Kasumi-1 (cell line): ENCODE data around the gene PAQR5.
"Not testable (repeated sequence)": the region's sequence is repeated elsewhere in the genome, so short reads cannot be mapped to it uniquely, and the experiment has no call there.

ENCODE experiments used
- DNase-seq, 2 experiments: peaks; one replicate each; lab custom pipeline; 2025; lab: John Stamatoyannopoulos, UW

Gene PAQR5

DNA sequence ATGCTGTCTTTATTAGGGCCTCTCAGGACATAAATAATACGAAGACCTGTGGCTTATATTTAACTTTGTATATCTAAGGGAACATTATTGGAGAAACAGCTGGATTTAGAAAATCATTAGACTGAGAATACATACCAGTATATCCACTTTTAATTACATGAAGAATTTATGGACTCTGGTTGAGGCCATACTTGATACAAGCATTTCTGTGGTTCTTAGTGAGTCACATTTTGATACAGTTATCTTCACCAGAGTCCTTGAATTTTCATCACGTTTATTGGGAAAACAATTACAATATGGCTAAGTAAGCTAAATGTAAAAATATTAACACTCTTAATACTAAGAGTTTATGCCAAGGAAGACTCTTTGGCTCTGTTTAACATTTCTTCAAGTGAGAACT is 125.3 kb downstream of the PAQR5 start:
- no peak for DNase-seq

- no peak for DNase-seq
These were observed 126.2 kb downstream of the PAQR5 start for GRCh38 chr15:69424748-69425413.

GRCh38 chr15:69433831-69434230 is 135.1 kb downstream of the PAQR5 start:
- no peak for DNase-seq

DNA sequence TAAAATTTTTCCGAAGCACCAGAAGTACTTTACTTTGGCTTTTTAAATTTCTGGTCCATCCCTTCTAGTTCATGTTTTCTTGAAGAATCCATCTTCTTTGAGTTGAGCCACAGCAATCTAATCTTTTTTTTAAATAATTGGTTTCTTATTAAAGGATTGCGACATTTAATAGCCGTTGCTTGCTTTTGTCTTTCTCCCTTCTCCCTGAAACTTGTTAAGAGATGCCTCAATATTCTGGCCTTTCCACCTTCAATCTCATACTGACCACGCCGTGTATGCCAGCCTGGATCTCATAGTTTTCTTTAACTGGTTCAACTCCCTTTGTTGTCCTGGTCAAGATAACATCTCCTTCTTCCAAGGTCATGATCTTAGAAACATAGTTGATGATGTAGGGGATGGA is 135.5 kb downstream of the PAQR5 start:
- no peak for DNase-seq

GRCh38 chr15:69434679-69435078 is 136.0 kb downstream of the PAQR5 start:
- no peak for DNase-seq

GRCh38 chr15:69435985-69436384 is 137.3 kb downstream of the PAQR5 start:
- DNase-seq = no peak

- no peak for DNase-seq
These were observed 138.2 kb downstream of the PAQR5 start for GRCh38 chr15:69436951-69437350.

DNA sequence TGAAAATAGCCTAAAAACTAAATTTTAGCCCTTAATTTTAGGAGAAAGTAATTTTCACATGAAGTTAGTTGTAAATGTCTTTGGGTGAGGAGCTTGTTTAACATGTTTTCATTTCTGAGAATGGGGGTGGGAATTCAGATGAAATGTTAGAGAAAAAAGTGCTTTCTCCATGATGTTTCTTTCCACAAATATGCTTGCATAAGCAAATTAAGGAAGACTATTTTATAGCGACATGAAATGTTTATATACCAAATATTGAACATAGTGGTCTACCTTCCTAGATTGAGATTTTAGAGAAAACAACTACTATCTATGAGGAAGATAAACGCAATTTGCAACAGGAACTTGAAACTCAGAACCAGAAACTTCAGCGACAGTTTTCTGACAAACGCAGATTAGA is 140.9 kb downstream of the PAQR5 start:
- no peak for DNase-seq

DNA sequence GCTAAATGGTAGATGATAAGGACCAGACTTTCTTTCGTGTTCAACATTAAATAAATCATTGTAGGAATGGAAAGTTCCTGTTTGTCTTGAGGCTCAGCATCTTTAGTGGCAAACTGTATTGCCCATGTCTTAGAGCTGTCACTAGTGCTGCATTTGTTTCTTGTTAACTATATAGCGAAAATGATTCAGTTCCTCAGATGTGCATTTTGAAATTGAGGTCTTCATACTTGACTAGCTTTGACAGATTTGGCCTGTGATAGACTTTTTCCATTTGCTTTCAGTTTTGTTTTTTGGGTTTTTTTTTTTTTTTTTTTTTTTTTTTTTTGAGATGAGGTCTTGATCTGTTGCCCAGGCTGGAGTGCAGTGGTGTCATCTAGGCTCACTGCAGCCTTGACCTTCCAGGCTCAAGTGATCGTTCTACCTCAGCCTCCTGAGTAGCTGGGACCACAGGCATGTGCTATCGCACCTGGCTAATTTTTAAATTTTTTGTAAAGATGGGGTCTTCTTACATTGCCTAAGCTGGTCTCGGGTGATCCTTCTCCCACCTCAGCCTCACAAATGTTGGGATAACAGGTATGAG is 144.4 kb downstream of the PAQR5 start:
- DNase-seq = no peak

DNA sequence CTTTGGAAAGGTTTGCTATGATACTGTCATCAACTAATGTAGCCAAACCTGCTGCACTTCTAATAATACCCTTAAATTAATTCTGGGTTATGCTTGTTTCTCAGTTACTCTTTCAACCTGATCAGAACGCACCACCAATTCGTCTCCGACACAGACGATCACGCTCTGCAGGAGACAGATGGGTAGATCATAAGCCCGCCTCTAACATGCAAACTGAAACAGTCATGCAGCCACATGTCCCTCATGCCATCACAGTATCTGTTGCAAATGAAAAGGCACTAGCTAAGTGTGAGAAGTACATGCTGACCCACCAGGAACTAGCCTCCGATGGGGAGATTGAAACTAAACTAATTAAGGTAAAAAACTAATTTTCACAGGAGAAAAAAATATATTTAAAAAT is 146.0 kb downstream of the PAQR5 start:
- no peak for DNase-seq

GRCh38 chr15:69446953-69447352 is 148.2 kb downstream of the PAQR5 start:
- no peak for DNase-seq

DNA sequence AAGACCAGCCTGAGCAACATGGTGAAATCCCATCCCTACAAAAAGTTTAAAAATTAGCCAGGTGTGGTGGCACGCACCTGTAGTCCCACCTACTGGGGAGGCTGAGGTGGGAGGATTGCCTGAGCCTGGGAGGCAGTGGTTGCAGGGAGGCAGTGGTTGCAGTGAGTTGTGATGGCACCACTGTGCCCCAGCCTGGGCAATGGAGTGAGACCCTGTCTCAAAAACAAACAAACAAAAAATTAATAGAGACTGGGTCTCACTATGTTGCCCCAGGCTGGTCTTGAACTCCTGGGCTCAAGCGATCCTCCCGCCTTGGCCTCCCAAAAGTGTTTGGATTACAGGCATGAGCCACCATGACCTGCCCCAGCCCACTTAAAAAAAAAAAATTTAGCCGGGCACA is 151.5 kb downstream of the PAQR5 start:
- not testable (repeated sequence) for DNase-seq

- DNase-seq = no peak
These were observed 152.4 kb downstream of the PAQR5 start for GRCh38 chr15:69450968-69451695.

GRCh38 chr15:69451951-69452691 is 153.4 kb downstream of the PAQR5 start:
- peak; percentile 63 to 77 for DNase-seq

- DNase-seq = peak; percentile 90 to 93
These were observed 154.2 kb downstream of the PAQR5 start, which contains the start of gene RPLP1 for GRCh38 chr15:69452692-69453521. RPLP1 (plus strand) TSS chr15:69452818; CDS start chr15:69452949, 131 bp downstream.

- DNase-seq = no peak
These were observed 156.2 kb downstream of the PAQR5 start for GRCh38 chr15:69454953-69455352.

DNA sequence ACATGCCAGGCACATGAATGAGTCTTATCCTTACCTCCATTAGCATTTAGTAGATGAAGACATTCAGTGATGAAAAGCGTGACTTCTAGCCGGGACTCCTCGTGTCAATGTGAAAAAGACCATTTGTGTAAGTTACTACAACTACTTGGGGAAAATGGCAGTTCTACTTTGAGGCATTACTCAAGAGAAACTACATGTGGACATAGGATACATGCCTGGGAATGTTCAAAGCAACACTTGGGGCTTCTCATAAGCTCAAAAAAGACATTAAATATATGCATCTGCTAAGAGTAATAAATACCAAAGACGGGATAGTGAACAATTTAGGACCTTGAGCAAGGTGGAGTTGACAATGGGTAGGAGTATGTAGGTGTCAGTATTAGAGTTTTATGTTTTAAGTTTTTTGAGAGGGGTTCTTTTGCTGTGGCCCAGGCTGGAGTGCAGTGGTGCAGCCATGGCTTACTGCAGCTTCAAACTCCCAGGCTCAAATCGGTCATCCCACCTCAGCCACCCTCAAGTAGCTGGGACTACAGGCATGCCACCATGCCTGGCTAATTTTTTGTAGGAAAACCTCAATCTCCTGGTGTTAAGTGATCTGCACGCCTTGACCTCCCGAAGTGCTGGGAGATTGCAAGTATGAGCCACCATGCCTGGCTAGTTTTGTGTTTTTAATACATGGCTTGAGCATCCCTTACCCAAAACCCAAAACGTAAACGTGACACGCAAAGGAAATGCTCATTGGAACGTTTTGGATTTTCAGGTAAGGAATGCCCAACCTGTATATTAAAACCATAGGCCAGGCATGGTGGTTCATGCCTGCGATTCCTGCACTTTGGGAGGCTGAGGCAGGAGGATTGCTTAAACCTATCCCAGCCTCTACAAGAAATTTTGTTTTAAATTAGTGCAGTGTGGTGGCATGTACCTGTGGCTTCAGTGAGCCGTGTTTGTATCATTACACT is 157.8 kb downstream of the PAQR5 start:
- no peak for DNase-seq
